Testis (tissue), 3 donors: ENCODE results near the gene FILIP1L. TPM values are rescaled to one million over a fixed set of nuclear protein-coding genes. Genes with fewer than 3 reads are reported as not detected.

Experiments used
- DNase-seq: peaks from one replicate; pipeline ENCODE4 v3.0.0-alpha.2; 2019
- H3K27ac ChIP-seq, 2 donors: fragments of 200-600 bp; sonication (generic); one replicate each; pipeline ENCODE4 v1.5.1; 2019
- H3K27me3 ChIP-seq: fragments of 200-600 bp; sonication (generic); one replicate; pipeline ENCODE4 v1.5.1; 2019
- H3K36me3 ChIP-seq: fragments of 200-600 bp; sonication (generic); one replicate; pipeline ENCODE4 v1.5.1; 2017; ENCODE audit warnings: low read depth; ENCODE audit errors: missing control alignments
- H3K4me1 ChIP-seq: fragments of 200-600 bp; sonication (generic); one replicate; pipeline ENCODE4 v1.5.1; 2019
- H3K4me3 ChIP-seq, 2 donors: fragments of 200-600 bp; sonication (generic); one replicate each; pipeline ENCODE4 v1.5.1; 2017 to 2019
- H3K9me3 ChIP-seq: fragments of 200-600 bp; sonication (generic); one replicate; pipeline ENCODE4 v1.5.1; 2017
- POLR2A ChIP-seq: fragments of 450-650 bp; IDR thresholded peaks from one replicate; pipeline ENCODE4 v1.6.1; 2017; ENCODE audit warnings: antibody characterized with exemption, mild to moderate bottlenecking, moderate library complexity
- WGBS, 2 donors: methylation state at CpG; one replicate each; pipeline ENCODE4 v1.1.5; 2018; 5-methylcytosine and 5-hydroxymethylcytosine counted together
- intact Hi-C: fragments of 100-400 bp; cut with DNase I; formaldehyde crosslinking; loops from one replicate; pipeline ENCODE4 v1.15.1; 2023; ENCODE audit warnings: low total_unique reads
- polyA plus RNA-seq: library from polyadenylated mRNA; stranded (reverse); fragments of 350-450 nt; fragmentation: Illumina TruSeq; extraction: RNeasy Lipid Tissue Mini Kit (QIAGEN cat#74804); gene quantifications from one replicate; pipeline ENCODE4 v1.2.3, GENCODE V29; 2014; ENCODE audit warnings: low read depth, low replicate concordance; ENCODE audit not compliant: insufficient read depth
- total RNA-seq, 2 donors: library from RNA; depleted of rRNA; stranded (reverse); fragments of >200 nt; gene quantifications; one replicate each; pipeline ENCODE4 v1.2.3, GENCODE V29; 2016
- TF ChIP-seq, protein P1 (sequence below), 3 experiments: fragments of 450-650 bp in 2 of 3; fragments of 200-600 bp in 1 of 3; sonication (generic) in 1 of 3; IDR thresholded peaks; one replicate each; pipeline ENCODE4 v1.5.1; 2016 to 2019; ENCODE audit warnings: antibody characterized with exemption in 3 of 3, mild to moderate bottlenecking in 2 of 3, moderate library complexity in 1 of 3

FILIP1L gene
- total and polyA plus RNA-seq, 3 donors from 2014 or later, result 16.5 to 20.1 (median 16.7) TPM

DNA sequence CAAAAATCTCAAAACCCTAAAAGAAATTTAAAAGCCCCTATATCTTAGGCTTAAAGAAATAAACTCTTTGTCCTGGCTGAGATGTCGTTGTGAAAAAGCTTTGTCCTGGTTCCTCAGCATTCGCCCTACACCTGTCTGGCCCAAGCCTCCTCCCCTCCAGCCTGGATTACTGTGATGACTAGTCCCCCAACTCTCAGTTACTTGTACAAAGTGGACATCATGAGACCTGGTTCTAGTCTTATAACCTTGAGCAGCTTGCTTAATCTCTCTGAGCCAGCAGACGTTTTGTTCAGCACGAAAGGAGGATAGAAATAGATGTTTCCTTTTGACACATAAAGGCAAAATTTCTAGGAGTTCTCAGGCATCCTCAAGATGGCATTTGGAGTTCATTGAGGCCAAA, 51.6 kb downstream of the FILIP1L start:
- WGBS, 2 donors, result 47 to 60% methylated on average over 4 of the region's 4 CpGs
- intact Hi-C loops, result no loop called here

DNA sequence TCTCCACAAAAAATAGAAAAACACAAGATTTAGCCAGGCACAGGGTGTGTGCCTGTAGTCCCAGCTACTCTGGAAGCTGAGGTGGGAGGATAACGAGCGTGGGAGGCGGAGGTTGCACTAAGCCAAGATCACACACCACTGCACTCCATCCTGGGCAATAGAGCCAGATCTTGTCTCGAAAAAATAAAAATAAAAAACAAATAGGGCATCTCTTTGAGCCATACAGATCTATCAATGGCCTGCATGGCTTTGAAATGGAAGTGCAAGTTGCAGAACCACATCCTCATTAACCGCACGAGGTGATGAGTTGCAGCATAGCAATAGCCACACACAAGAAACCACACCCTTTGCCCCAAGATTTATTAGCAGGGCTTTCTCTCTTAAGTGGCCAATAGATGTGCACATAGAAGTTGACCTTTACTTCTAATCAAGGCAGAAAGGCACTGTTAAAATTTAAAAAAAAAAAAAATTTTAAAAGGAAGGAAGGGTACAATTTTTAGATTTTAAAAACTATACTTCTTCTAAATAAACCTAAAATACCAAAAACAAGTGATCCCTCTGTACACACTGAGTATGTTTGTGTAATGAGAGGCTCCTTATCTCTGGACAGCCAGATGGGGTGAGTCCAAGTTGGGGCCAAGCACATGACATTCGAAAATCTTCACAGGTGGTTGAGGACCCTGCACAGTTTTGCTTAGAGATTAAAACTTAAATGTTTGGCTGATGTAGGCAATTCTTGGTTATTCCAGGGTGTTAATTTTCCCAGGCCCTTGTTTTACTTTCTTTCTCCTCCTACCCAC, 53.4 kb downstream of the FILIP1L start:
- WGBS, 2 donors, result 49 to 58% methylated on average over 7 of the region's 7 CpGs
- DNase-seq, result no peak
- Histone ChIP-seq H3K4me1 (peaks cover 4% of the 10 kb centered on the region), H3K36me3 (no peaks in the 10 kb centered on the region), H3K27me3 (no peaks in the 10 kb centered on the region), H3K4me3 (no peak overlapping the region), H3K9me3 (no peaks in the 10 kb centered on the region), H3K27ac (peak overlapping the region in 1 of 2 donors; percentile 8)
- no peak for TF ChIP-seq POLR2A
- TF ChIP-seq, protein P1, sequence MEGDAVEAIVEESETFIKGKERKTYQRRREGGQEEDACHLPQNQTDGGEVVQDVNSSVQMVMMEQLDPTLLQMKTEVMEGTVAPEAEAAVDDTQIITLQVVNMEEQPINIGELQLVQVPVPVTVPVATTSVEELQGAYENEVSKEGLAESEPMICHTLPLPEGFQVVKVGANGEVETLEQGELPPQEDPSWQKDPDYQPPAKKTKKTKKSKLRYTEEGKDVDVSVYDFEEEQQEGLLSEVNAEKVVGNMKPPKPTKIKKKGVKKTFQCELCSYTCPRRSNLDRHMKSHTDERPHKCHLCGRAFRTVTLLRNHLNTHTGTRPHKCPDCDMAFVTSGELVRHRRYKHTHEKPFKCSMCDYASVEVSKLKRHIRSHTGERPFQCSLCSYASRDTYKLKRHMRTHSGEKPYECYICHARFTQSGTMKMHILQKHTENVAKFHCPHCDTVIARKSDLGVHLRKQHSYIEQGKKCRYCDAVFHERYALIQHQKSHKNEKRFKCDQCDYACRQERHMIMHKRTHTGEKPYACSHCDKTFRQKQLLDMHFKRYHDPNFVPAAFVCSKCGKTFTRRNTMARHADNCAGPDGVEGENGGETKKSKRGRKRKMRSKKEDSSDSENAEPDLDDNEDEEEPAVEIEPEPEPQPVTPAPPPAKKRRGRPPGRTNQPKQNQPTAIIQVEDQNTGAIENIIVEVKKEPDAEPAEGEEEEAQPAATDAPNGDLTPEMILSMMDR (IDR thresholded peaks at IDR 0.05), result no peak
- intact Hi-C loops, result no loop called here

More for the DNA sequence above, 51.6 kb downstream of the FILIP1L start:
- no peaks in the 10 kb centered on the region for H3K27me3 ChIP-seq
- peaks cover 4% of the 10 kb centered on the region for H3K4me1 ChIP-seq
- H3K27ac ChIP-seq, result no peak overlapping the region
- no peak overlapping the region for H3K4me3 ChIP-seq
- no peak for TF ChIP-seq POLR2A
- TF ChIP-seq, protein P1 (IDR thresholded peaks at IDR 0.05), result no peak
- DNase-seq, result no peak
- no peaks in the 10 kb centered on the region for H3K36me3 ChIP-seq
- H3K9me3 ChIP-seq, result no peaks in the 10 kb centered on the region

DNA sequence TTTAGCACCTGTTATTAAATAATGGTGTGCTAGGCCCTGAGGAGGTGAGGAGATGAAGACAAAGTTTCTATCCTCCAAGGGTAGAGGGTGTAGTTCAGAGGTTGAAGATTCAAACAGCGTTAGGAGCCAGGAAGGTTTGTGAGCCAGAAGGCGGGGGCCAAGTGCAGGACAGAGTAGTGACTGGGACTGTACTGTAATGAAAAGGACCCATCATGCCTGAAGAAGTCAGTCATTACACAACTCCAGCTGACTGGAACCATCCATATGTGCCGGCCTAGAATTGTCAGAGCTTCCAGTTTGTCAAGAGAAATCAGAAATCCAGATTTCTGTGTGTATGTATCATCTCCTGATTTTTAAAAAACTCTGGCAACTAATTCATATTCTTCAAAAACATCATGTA, 54.8 kb downstream of the FILIP1L start:
- TF ChIP-seq POLR2A, result no peak
- TF ChIP-seq, protein P1 (IDR thresholded peaks at IDR 0.05), result no peak
- no peaks in the 10 kb centered on the region for H3K36me3 ChIP-seq
- no peaks in the 10 kb centered on the region for H3K9me3 ChIP-seq
- intact Hi-C loops, result no loop called here
- no peak overlapping the region for H3K4me3 ChIP-seq
- no peak overlapping the region for H3K27ac ChIP-seq
- no peaks in the 10 kb centered on the region for H3K27me3 ChIP-seq
- no peak for DNase-seq
- 84% methylated on average over 3 of the region's 3 CpGs for whole genome bisulfite sequencing, 2 donors
- H3K4me1 ChIP-seq, result peaks cover 4% of the 10 kb centered on the region

GRCh38 chr3:100057716-100058575, 56.4 kb downstream of the FILIP1L start:
- TF ChIP-seq, protein P1 (IDR thresholded peaks at IDR 0.05), result no peak
- intact Hi-C loops, result no loop called here
- Histone ChIP-seq H3K9me3 (no peaks in the 10 kb centered on the region), H3K4me3 (no peak overlapping the region), H3K27me3 (no peaks in the 10 kb centered on the region), H3K4me1 (peaks cover 4% of the 10 kb centered on the region), H3K36me3 (no peaks in the 10 kb centered on the region), H3K27ac (no peak overlapping the region)
- WGBS, 2 donors, result 82 to 85% methylated on average over 8 of the region's 8 CpGs
- DNase-seq, result no peak
